NK-92 (cell line): Measurements from ENCODE around the gene SYT14.
"Not testable (repeated sequence)": the region's sequence is repeated elsewhere in the genome, so short reads cannot be mapped to it uniquely, and the experiment has no call there.

Source experiments
- DNase-seq: peaks from one replicate; lab custom pipeline; 2025; ENCODE audit not compliant: unreplicated experiment; lab: John Stamatoyannopoulos, UW

The SYT14 gene

DNA sequence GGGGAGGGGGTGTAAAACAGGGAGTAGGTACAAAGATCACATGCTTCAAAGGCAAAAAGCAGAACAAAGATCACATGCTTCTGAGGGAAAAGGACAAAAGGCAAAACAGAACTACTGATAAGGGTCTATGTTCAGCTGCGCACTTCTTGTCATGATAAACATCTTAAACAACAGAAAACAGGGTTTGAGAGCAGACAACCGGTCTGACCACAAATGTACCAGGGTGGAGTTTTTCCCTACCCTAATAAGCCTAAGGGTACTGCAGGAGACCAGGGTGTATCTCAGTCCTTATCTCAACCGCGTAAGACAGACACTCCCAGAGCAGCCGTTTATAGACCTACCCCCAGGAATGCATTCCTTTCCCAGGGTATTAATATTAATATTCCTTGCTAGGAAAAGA is 258.2 kb downstream of the SYT14 start:
- not testable (repeated sequence) for DNase-seq

DNA sequence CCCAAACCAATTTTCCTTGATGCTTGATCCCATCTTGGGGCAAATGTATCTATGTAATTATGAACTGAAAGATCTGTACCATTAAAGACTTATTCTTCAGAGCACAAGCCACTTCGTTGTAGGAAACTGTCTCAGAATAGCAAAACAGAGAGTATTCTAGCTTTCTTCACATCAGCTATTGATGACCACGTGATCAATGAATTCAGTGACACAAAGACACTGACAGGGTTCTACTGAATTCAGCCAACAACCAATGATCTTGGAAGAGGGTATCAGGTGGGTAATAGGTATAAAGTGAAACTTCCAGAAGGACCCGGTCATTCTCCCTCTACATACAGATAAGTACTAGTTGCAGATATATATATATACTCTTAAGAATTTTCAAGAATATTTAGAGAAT is 260.8 kb downstream of the SYT14 start:
- no peak for DNase-seq

DNA sequence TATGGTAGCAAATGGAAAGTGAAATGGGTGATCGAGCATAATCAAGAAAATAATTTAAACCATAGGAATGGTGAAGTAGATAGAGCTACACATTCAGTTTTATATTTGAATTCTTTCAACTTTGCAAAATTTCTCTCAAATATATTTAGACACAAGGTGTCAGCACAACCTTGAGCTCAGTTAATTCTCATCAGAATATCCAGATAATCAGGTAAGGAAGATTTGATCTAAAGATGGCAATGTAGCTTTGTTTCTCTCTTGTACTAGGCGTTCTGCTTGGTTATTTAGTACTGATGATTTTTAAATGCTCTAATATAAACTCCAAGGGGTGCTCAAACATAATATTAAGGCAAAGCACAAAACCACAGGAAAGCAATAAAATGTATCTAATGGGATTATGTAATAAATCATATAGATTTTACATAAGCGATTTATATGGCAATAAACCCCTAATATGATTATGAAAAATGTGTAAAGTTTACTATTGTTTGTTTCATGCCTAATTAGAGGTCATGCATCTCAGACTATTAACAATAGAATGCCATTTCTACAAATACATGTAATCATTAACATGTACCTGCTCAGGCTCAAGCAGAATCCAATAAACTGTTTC is 262.2 kb downstream of the SYT14 start:
- DNase-seq, result no peak

DNA sequence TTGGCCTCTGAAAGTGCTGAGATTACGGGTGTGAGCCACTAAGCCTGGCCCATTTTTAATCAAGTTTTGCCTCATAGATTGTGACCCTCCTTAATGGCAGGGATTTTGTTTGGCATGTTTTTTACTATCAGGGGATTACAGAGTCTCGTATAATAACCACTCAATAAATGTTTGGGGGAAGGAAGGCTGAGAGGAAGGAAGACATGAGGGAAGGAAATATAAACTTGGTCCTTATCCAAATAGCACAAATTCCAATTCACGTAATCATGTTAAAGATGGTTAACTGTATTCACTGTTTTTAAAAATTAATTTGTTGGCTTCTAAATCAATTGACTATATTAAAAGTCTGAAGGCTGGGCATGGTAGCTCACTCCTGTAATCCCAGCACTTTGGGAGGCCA is 263.7 kb downstream of the SYT14 start:
- no peak for DNase-seq

DNA sequence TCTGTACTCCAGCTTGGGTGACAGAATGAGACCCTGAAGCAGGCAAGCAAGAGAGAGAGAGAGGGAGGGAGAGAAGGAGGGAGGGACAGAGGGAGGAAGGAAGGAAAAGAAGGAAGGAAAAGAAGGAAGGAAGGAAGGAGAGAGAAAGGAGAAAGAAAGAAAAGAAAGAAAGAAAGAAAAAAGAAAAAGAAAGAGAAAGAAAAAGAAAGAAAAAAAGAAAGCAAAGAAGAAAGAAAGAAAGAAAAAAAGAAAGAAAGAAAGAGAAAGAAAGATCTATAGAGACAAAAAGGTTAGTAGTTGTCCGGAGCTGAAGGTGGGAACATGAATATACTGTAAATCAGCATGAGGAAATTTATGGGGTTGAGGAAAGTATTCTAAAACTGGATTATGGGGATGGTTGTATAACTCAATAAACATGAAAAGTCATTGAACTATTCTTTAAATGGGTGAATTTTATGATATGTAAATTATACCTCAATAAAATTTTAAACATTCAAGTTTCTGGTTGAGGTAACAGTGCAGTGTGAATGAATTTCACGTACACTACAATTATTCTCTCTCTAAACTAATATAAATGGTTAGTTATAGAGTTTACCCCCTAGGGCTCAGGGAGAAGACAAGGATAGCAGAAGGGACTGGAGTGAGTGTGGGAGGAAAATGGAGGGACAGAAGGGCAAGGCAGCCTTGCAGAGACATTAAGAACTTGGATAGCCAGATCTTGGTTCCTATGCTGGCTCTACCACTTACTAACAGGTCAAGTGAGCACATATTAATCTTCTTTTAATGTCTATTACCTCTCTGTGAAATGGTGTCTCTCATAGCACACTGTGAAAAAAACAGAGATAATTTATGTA is 269.8 kb downstream of the SYT14 start:
- no peak for DNase-seq

DNA sequence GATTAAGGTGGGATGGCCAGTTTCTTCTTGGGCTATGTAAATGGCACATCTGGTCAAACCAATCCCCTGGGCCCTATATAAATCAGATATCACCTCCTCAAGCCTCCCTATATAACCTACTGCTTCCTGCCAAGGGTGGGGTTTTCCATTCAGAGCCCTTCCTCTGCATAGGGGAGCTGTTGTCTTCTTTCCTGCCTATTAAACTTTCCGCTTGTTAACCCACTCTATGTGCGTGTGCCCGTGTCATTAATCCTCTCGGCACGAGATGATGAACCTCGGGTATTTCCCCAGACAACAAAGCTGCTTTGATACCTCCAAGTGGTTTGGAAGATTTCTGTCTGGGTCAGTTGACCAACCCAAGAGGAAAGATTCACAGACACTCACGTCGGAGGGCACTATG is 275.3 kb downstream of the SYT14 start:
- DNase-seq, result no peak

DNA sequence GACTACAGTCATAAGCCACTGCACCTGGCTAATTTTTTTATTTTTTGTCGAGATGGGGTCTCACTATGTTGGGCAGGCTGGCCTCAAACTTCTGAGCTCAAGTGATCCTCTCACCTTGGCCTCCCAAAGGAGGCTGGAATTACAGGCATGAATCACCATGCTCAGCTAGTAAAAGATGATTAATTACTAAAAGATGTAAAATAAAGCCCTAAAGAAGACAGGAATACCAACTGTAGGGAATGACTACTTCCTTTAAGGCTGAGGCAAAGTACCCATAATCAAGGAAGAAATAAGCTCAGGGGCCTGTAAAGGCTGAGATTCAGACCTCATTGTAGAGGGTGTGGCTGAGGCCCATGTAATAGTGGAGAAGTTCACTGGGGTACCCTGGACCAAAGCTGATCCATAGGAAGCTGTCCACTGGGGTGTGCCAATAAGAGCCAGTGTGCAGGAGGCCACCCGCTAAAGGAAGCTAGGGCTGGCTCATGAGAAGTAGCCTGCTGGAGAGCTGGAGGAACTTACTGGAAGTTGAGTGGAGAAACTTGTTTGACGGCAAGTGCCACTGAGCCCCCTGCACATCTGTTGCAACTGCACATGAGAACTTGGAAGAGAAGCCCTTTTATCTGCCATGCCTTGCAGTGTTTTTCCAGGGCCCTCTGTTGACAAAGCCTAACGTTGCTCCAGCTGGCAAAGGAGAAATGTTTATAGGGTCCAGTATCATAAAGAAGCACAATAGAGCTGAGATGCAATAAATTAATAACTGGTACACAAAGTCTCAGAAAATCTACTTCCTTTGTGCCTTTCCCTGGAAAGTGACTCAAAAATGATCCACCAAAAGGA is 276.8 kb downstream of the SYT14 start:
- DNase-seq, result no peak

DNA sequence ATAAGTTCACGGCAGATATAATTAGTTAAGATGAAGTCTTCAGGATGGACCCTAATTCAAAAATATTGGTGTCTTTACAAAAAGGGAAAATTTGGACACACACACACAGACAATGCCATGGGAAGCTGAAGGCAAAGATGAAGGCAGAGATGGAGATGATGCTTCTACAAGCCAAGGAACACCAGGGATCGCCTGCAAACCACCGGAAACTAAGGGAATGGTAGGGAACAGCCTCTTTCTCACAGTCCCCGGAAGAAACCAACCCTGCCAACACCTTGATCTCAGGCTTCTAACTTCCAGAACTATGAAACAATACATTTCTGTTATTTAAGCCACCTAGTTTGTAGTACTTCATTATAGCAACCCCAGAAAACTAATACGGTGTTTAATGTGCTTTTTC is 279.5 kb downstream of the SYT14 start:
- DNase-seq, result no peak

DNA sequence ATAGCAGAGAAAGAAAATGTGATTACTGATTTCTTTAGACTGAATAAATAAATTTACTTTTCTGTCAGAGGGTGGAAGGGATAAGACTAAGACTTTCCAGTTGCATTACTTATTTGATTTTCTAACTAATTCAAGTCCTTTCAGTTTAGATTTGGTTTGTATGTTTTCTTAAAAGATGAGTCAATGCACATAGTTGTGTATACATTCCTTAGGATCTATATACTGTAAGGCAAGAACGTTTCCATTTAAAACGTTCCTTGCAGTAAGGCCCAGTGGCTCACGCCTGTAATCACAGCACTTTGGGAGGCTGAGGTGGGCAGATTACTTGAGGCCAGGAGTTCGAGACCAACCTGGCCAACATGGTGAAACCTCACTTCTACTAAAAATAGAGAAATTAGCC is 280.0 kb downstream of the SYT14 start:
- DNase-seq, result no peak
